GM23248 (cell line): ENCODE results near the gene MAFG. TPM values are rescaled to one million over a fixed set of nuclear protein-coding genes. Genes with fewer than 3 reads are reported as not detected.

Experiments used
- DNase-seq: peaks from one replicate; pipeline ENCODE4 v3.0.0-alpha.2; 2015
- H2AFZ ChIP-seq: fragments of 200-600 bp; sonication (generic); 2 replicates; pipeline ENCODE4 v1.6.1; 2016; ENCODE audit warnings: antibody characterized with exemption
- H3F3A ChIP-seq: fragments of 200-600 bp; sonication (generic); 2 replicates; pipeline ENCODE4 v1.6.1; 2016; ENCODE audit warnings: mild to moderate bottlenecking, antibody characterized with exemption, mixed run types; ENCODE audit not compliant: insufficient read depth
- H3K27ac ChIP-seq: fragments of 200-600 bp; sonication (generic); 2 replicates; pipeline ENCODE4 v1.5.1; 2016; ENCODE audit warnings: mild to moderate bottlenecking
- H3K27me3 ChIP-seq: fragments of 200-600 bp; sonication (generic); replicated peaks from 2 replicates; pipeline ENCODE4 v1.6.1; 2016; ENCODE audit warnings: mild to moderate bottlenecking; ENCODE audit not compliant: insufficient read depth
- H3K36me3 ChIP-seq: fragments of 200-600 bp; sonication (generic); 2 replicates; pipeline ENCODE4 v1.6.1; 2016; ENCODE audit warnings: low read depth, mild to moderate bottlenecking
- H3K4me1 ChIP-seq: fragments of 200-600 bp; sonication (generic); 2 replicates; pipeline ENCODE4 v1.6.1; 2016; ENCODE audit warnings: mild to moderate bottlenecking; ENCODE audit not compliant: insufficient read depth
- H3K4me2 ChIP-seq: fragments of 200-600 bp; sonication (generic); one replicate; pipeline ENCODE4 v1.6.1; 2016; ENCODE audit warnings: mild to moderate bottlenecking; ENCODE audit not compliant: unreplicated experiment
- H3K4me3 ChIP-seq: fragments of 200-600 bp; sonication (generic); 2 replicates; pipeline ENCODE4 v1.5.1; 2016; ENCODE audit warnings: mild to moderate bottlenecking
- H3K79me2 ChIP-seq: fragments of 200-600 bp; sonication (generic); 2 replicates; pipeline ENCODE4 v1.6.1; 2016; ENCODE audit warnings: mild to moderate bottlenecking; ENCODE audit not compliant: insufficient read depth
- H3K9ac ChIP-seq: fragments of 200-600 bp; sonication (generic); 2 replicates; pipeline ENCODE4 v1.6.1; 2016; ENCODE audit warnings: mild to moderate bottlenecking
- H3K9me2 ChIP-seq: fragments of 200-600 bp; sonication (generic); 2 replicates; pipeline ENCODE4 v1.6.1; 2016; ENCODE audit warnings: mixed run types, mild to moderate bottlenecking, moderate library complexity; ENCODE audit not compliant: insufficient read depth
- H3K9me3 ChIP-seq: fragments of 200-600 bp; sonication (generic); one replicate; pipeline ENCODE4 v1.6.1; 2017; ENCODE audit warnings: low read depth
- H4K20me1 ChIP-seq: fragments of 200-600 bp; sonication (generic); 2 replicates; pipeline ENCODE4 v1.6.0; 2016; ENCODE audit not compliant: insufficient read depth
- EZH2 ChIP-seq: fragments of 200-600 bp; sonication (generic); IDR thresholded peaks from 2 replicates; pipeline ENCODE4 v1.6.1; 2018; ENCODE audit warnings: antibody characterized with exemption, mild to moderate bottlenecking; ENCODE audit not compliant: insufficient read depth, poor library complexity, severe bottlenecking
- EZH2phosphoT487 ChIP-seq: fragments of 200-600 bp; sonication (generic); IDR thresholded peaks from 2 replicates; pipeline ENCODE4 v1.6.1; 2018; ENCODE audit warnings: antibody characterized with exemption, moderate library complexity, mild to moderate bottlenecking, low read depth; ENCODE audit not compliant: insufficient read depth
- WGBS, 2 experiments: methylation state at CpG; one replicate each; pipeline ENCODE4 v1.1.6; 2015 to 2017; ENCODE audit warnings: low lambda C conversion rate in 2 of 2, low coverage in 1 of 2; ENCODE audit errors: missing lambda C conversion rate in 2 of 2; 5-methylcytosine and 5-hydroxymethylcytosine counted together
- in situ Hi-C: fragments of 300-500 bp; cut with MboI; formaldehyde crosslinking; loops from 2 replicates; pipeline ENCODE4 v1.15.0; 2020
- polyA plus RNA-seq: library from polyadenylated mRNA; unstranded; fragments of >200 nt; fragmentation: Nextera tagmentation; extraction: Ambion mirVana; gene quantifications from 2 replicates; pipeline ENCODE4 v1.2.1, GENCODE V29; 2016
- total RNA-seq: library from RNA; depleted of rRNA; stranded (reverse); fragments of >200 nt; shearing (Covaris generic); gene quantifications from 2 replicates; pipeline ENCODE4 v1.2.3, GENCODE V29; 2014

The MAFG gene
- total and polyA plus RNA-seq, 2 experiments from 2014 or later, result 5.0 to 19.8 TPM

DNA sequence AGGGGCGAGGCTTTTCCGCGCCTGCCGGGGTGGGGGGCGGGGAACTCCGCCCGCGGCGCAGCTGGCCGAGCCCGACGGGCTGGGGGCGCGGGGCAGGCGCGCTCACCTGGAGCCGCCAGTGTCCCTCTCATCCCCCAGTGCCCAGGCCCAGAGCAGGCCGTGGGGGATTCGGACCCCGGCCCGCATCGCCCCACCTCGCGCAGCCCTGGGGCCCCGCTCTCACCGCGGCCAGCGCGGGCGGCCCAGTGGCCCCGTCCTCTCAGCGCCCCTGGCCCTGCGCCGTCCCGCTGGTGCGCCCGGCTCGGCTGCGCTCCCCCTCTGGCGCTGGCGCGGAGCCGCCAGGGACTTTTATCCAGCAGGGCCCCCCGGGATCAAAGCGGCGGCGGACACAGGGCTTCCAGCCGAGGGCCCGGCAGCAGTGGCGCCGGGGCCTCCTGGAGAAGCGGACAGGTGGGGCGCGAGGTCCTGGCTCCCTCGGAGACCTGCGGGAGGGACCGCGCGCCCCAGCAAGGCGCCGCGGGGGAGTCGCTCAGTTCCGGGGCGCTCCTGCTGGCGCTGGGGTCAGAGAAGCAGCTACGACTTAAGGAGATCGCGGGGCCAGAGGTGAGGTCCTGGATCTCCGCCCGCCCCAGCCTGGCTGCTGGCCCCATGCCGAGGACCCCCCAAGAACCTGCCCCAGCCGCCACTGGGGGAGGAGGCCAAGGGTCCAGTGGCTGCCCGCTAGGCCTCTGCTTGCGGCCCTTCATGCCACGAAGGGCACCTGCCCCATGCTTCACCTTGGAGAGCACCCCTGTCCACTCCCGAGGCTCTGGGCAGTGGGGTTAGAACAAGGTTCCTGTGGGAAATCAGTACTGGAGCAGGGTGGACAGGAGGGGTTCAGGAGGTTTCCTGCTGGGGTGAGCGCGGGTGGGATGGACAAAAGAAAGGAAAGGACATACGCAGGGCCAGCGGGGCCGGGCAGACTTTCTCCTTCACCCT is 34.3 kb upstream of the MAFG start:
- Histone ChIP-seq H4K20me1 (no peaks in the 10 kb centered on the region), H3K27me3 (peaks cover 20% of the 10 kb centered on the region), H3K27ac (no peak overlapping the region), H3K9me3 (no peaks in the 10 kb centered on the region), H3K4me1 (peaks cover 13% of the 10 kb centered on the region; the same call in 1 of the 2 replicates), H3F3A (peaks cover 13% of the 10 kb centered on the region), H3K79me2 (no peaks in the 10 kb centered on the region), H3K9me2 (no peaks in the 10 kb centered on the region), H3K4me2 (no peak overlapping the region), H2AFZ (no peak overlapping the region), H3K4me3 (no peak overlapping the region), H3K9ac (no peak overlapping the region), H3K36me3 (no peaks in the 10 kb centered on the region)
- no peak for DNase-seq
- 27 to 29% methylated on average over 50 to 82 of the region's 82 CpGs for WGBS, 2 experiments
- TF ChIP-seq EZH2, result peak; percentile 42
- no peak for TF ChIP-seq EZH2phosphoT487
- in situ Hi-C loops, result no loop called here

DNA sequence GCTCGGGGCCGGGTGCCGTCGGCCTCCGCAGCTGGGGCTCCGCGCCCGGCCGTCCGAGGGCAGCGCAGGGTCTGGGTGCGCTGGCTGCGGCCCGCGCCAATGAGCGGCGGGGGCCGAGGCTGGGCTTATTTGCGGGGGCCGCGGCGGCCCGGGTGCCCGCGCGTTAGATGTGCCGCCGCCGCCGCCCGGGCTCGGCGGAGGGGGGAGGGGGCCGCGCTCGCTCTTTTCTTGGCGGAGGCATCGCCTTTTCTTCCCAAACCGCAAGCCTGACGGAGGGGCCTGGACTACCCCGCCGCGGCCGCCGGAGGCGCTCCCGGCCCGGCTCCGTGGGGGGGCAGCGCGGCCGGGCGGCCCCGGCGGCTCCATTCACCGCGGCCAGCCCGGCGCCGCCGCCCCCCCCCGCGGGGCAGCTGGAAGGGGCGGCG is 33.6 kb upstream of the MAFG start, which contains the start of gene NOTUM:
Gene NOTUM, minus strand, starts transcription at position 101 of the 425 bp plus-strand sequence. CDS start 278 bp downstream, outside the sequence.
- DNase-seq, result peak; percentile 61
- WGBS, 2 experiments, result 0 to 2% methylated on average over 19 to 26 of the region's 65 CpGs
- H3K4me3 ChIP-seq, result no peak within 1 kb of the TSS

DNA sequence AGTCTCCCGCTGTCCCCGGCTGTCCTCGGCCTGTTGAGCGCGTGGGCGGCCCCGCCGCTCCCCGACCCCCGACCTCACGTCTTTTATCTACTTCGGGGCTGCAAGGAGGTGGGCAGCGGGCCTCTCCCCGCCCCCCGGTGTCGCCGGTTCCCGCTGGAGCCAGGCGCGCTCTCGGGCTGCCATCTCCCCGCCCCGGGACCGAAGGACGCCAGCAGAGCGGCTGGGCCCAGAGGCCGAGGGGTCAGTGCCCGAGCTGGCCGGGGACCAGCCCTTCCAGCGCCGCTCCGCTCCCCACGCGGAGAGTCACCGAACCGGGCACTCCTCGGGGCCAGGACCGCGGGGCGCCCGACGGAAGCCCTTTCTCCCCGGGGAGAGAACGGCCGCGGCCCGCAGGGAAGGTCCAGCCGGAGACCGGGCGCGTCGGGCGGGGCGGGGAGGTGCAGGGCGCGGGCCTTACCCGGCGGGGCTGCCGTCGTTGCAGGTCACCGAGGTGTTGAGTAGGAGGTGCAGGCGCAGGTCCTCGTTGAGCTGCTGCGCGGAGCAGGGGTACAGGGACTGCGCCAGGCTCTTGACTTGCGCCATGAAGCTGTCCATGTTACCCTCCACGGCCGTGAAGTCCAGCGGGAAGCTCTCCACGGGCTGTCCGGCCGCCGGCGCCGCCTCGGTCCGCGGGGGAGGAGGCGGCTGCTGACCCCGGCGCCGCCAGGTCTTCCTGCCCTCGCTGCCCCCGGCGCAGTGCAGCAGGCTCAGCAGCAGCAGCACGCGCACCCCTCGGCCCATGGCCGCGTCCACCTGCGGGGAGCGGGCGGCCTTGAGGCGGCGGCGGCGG is 32.8 kb upstream of the MAFG start:
- Histone ChIP-seq H3K27me3 (peaks cover 20% of the 10 kb centered on the region), H3K36me3 (no peaks in the 10 kb centered on the region), H3K9me2 (no peaks in the 10 kb centered on the region), H2AFZ (peak overlapping the region; percentile 23; the same call in 1 of the 2 replicates), H3K27ac (no peak overlapping the region), H3K9ac (no peak overlapping the region), H3K4me1 (peaks cover 10% of the 10 kb centered on the region; the same call in 1 of the 2 replicates), H4K20me1 (no peaks in the 10 kb centered on the region), H3K4me2 (no peak overlapping the region), H3K4me3 (peak overlapping the region; percentile 34; the same call in 1 of the 2 replicates), H3F3A (peaks cover 13% of the 10 kb centered on the region), H3K9me3 (no peaks in the 10 kb centered on the region), H3K79me2 (no peaks in the 10 kb centered on the region)
- in situ Hi-C loops, result no loop called here
- 3 to 5% methylated on average over 78 to 83 of the region's 98 CpGs for WGBS, 2 experiments
- no peak for DNase-seq
- TF ChIP-seq EZH2 (peak; percentile 95), EZH2phosphoT487 (peak; percentile 71)

More for the DNA sequence above, 33.6 kb upstream of the MAFG start, which contains the start of gene NOTUM:
- no peak for TF ChIP-seq EZH2phosphoT487
- TF ChIP-seq EZH2, result no peak
- no peaks in the 10 kb centered on the region for H3K9me2 ChIP-seq
- H3K27ac ChIP-seq, result no peak within 1 kb of the TSS
- no peaks in the 10 kb centered on the region for H3K9me3 ChIP-seq
- in situ Hi-C loops, result no loop called here
- no peaks in the 10 kb centered on the region for H4K20me1 ChIP-seq
- H3K9ac ChIP-seq, result no peak within 1 kb of the TSS
- no peaks in the 10 kb centered on the region for H3K36me3 ChIP-seq
- H3K4me2 ChIP-seq, result no peak within 1 kb of the TSS
- no peaks in the 10 kb centered on the region for H3K79me2 ChIP-seq
- H3F3A ChIP-seq, result peaks cover 13% of the 10 kb centered on the region
- peaks cover 20% of the 10 kb centered on the region for H3K27me3 ChIP-seq
- H3K4me1 ChIP-seq, result peaks cover 13% of the 10 kb centered on the region; the same call in 1 of the 2 replicates
- H2AFZ ChIP-seq, result 0 out of 2 replicates have a peak within 1 kb of the TSS, but pooled peaks have one; percentile 23
